Colonic mucosa (tissue), 4 donors: ENCODE data around the gene RARA. TPM values are rescaled to one million over a fixed set of nuclear protein-coding genes. Genes with fewer than 3 reads are reported as not detected.

Source experiments
- DNase-seq: peaks from one replicate; pipeline ENCODE4 v3.0.0-alpha.2; 2020
- H3K27ac ChIP-seq: fragments of 200-600 bp; one replicate; pipeline ENCODE4 v1.8.0; 2021
- H3K27me3 ChIP-seq: fragments of 200-600 bp; one replicate; pipeline ENCODE4 v1.8.0; 2021
- H3K36me3 ChIP-seq: fragments of 200-600 bp; one replicate; pipeline ENCODE4 v1.8.0; 2021
- H3K4me1 ChIP-seq: fragments of 200-600 bp; one replicate; pipeline ENCODE4 v1.8.0; 2021; ENCODE audit warnings: mild to moderate bottlenecking
- H3K4me3 ChIP-seq: fragments of 200-600 bp; one replicate; pipeline ENCODE4 v1.8.0; 2021
- H3K9ac ChIP-seq, 2 donors: one replicate each; pipeline ENCODE4 v1.7.0; 2013; ENCODE audit warnings: control low read depth in 2 of 2, low read depth in 2 of 2, low read length in 2 of 2
- H3K9me3 ChIP-seq: fragments of 200-600 bp; one replicate; pipeline ENCODE4 v1.8.0; 2021
- intact Hi-C: fragments of 100-400 bp; cut with DNase I; formaldehyde crosslinking; loops from one replicate; pipeline ENCODE4 v1.14.1; 2022
- total RNA-seq, 2 donors: library from RNA; stranded (reverse); fragmentation: NEBNext Ultra II Directional in 1 of 2; extraction: Animal tissue kit (Norgen Biotek cat#: 25700) in 1 of 2; gene quantifications; one replicate each; pipeline ENCODE4 v1.2.1, GENCODE V29; 2021
- TF ChIP-seq, protein P1 (sequence below): fragments of 200-600 bp; IDR thresholded peaks from one replicate; pipeline ENCODE4 v1.8.0; 2022; ENCODE audit warnings: antibody characterized with exemption, mild to moderate bottlenecking
- donor health status: healthy.
- donor health status: DM: no; HTN: no; CAD: no.
- donor health status: DM: no; HTN: no; CAD: no.

The RARA gene
- total RNA-seq, 2 donors from 2014 or later: 25.6 to 46.7 TPM

DNA sequence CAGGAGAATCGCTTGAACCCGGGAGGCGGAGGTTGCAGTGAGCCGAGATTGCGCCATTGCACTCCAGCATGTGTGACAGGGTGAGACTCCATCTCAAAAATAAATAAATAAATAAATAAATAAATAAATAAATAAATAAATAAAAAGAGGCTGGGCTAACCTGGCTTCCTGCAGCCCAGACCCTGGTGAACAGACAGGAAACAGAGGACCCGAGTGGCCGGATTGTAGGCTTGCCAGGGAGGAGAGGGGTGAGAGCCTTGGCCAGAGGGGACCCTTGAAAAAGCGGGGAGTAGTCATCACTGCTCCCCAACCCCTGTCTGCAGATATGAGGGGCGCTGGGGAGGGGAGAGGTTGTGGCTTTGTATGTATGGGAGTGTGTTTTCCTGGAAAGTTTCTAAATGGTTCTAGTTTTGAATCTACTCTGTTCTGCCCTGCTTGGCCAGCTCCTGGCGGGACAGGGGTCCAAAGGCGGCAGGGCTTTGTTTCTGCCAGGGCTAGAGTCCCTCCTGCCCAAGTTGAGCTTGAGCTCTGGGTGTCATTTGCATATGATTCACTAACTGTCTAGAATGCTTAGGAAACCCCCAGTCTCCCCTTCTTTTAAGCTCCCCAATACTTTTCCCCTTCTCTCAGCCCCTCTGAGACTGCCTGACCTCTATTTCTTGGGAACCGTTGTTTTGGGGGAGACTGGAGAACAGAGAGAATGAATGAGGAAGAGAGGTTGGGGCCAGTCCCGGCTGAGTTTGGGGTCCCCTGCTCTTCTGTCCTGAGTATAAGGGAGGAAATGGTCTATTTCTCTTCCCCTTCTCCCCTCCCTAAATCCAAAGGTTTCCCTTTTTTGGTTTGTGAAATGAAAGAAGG, 16.4 kb downstream of the RARA start:
- Histone ChIP-seq H3K36me3 (no peaks in the 10 kb centered on the region), H3K27me3 (no peaks in the 10 kb centered on the region), H3K4me3 (no peak overlapping the region), H3K9ac (peak overlapping the region; percentile 39 to 70), H3K27ac (peak overlapping the region; percentile 63), H3K9me3 (no peaks in the 10 kb centered on the region), H3K4me1 (peaks cover 30% of the 10 kb centered on the region)
- intact Hi-C loops: no loop called here
- TF ChIP-seq, protein P1, sequence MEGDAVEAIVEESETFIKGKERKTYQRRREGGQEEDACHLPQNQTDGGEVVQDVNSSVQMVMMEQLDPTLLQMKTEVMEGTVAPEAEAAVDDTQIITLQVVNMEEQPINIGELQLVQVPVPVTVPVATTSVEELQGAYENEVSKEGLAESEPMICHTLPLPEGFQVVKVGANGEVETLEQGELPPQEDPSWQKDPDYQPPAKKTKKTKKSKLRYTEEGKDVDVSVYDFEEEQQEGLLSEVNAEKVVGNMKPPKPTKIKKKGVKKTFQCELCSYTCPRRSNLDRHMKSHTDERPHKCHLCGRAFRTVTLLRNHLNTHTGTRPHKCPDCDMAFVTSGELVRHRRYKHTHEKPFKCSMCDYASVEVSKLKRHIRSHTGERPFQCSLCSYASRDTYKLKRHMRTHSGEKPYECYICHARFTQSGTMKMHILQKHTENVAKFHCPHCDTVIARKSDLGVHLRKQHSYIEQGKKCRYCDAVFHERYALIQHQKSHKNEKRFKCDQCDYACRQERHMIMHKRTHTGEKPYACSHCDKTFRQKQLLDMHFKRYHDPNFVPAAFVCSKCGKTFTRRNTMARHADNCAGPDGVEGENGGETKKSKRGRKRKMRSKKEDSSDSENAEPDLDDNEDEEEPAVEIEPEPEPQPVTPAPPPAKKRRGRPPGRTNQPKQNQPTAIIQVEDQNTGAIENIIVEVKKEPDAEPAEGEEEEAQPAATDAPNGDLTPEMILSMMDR: no peak
- no peak for DNase-seq

DNA sequence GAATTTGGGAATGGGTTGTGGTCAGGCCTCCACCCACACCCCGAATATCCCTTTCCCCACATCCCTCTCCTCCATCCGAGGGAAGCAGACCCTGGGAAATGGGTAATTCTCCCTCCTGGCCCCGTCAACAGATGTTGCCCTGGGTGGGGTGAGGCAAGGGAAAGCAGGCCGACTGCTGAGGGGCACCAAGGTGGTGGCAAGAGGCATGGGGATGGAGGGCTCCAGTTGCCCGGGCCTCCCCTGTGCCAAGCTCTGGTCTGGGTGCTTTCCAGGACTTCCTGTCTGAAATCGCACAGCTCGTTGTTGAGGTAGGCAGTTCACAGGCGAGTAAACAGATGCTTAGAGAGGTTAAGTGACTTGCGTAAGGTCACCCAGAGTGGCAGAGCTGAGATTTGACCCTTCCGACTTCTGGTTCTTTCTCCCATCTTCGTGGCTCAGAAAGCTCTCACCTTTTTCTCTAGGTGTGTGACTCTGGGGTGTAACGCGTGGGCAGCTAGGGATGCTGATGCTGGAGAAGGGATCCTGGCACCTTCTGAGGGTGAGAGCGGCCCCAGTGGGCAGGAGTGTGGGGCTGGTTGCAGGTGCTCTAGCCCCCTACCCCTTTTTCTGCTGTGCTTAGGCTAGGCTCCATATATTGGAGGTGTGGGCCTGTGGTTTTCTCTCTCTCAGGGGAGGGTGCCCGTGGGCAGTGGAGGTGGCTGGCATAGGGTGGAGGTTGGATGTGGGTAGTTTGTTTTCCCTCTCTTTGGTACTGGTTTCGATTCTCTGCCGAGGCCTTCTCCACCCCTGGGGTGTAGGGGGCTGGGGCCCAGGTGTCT, 17.2 kb downstream of the RARA start:
- Histone ChIP-seq H3K27ac (peak overlapping the region; percentile 63), H3K4me1 (peaks cover 36% of the 10 kb centered on the region), H3K9me3 (no peaks in the 10 kb centered on the region), H3K27me3 (no peaks in the 10 kb centered on the region), H3K9ac (peak overlapping the region; percentile 62 to 70), H3K4me3 (no peak overlapping the region), H3K36me3 (no peaks in the 10 kb centered on the region)
- TF ChIP-seq, protein P1: no peak
- intact Hi-C loops: no loop called here
- DNase-seq: no peak

DNA sequence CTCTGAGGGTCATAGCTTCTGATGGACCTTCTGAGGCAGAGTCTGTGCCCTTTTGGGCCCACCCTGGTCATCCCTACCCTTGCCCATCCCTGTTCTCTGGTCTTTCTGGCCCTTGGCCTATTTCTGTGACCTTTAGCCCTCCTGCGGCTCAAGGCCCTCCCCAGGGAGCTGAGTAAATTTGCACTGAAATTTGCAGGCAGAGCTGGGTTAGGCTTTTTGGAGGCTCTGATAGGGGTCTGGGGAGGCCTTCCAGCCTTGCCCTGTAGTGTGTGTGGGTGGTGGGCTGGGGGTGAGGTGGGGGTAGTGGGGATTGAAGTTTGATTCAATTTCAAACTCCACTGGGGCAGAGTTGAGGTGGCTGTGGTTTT, 17.8 kb downstream of the RARA start:
- intact Hi-C loops: no loop called here
- TF ChIP-seq, protein P1: no peak
- H3K36me3 ChIP-seq: no peaks in the 10 kb centered on the region
- no peak overlapping the region for H3K4me3 ChIP-seq
- peaks cover 37% of the 10 kb centered on the region for H3K4me1 ChIP-seq
- H3K9ac ChIP-seq: peak overlapping the region; percentile 62 to 70
- H3K27me3 ChIP-seq: no peaks in the 10 kb centered on the region
- peak; percentile 70 for DNase-seq
- peak overlapping the region; percentile 63 for H3K27ac ChIP-seq
- H3K9me3 ChIP-seq: no peaks in the 10 kb centered on the region

DNA sequence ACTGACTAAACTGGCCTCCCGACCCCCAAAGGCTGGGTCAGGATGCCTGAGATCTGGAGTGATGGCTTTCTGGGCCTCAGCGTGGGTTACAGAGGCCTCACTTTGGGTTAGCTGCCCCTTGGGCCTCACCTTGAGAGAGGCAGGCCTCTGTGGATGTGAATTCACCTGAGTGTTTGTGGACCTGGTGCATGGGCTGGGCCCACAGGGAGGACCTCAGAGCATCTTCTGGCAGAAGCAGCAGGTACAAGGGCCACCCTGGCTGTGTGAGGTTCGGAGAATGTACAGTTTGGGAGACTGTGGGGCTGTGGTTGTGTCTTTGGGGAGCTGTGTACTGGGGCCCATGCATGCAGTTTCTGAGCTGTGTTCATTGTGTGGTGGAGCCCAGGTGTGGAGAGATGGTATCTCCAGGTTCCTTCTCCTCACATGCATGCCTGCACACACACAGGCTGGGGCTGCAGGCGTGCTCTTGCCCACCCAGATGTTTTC, 18.3 kb downstream of the RARA start:
- no peaks in the 10 kb centered on the region for H3K9me3 ChIP-seq
- no peaks in the 10 kb centered on the region for H3K27me3 ChIP-seq
- TF ChIP-seq, protein P1: no peak
- peak overlapping the region; percentile 63 for H3K27ac ChIP-seq
- no peak overlapping the region for H3K4me3 ChIP-seq
- no peaks in the 10 kb centered on the region for H3K36me3 ChIP-seq
- no peak for DNase-seq
- peaks cover 38% of the 10 kb centered on the region for H3K4me1 ChIP-seq
- H3K9ac ChIP-seq: peak overlapping the region; percentile 55 to 70
- intact Hi-C loops: no loop called here

DNA sequence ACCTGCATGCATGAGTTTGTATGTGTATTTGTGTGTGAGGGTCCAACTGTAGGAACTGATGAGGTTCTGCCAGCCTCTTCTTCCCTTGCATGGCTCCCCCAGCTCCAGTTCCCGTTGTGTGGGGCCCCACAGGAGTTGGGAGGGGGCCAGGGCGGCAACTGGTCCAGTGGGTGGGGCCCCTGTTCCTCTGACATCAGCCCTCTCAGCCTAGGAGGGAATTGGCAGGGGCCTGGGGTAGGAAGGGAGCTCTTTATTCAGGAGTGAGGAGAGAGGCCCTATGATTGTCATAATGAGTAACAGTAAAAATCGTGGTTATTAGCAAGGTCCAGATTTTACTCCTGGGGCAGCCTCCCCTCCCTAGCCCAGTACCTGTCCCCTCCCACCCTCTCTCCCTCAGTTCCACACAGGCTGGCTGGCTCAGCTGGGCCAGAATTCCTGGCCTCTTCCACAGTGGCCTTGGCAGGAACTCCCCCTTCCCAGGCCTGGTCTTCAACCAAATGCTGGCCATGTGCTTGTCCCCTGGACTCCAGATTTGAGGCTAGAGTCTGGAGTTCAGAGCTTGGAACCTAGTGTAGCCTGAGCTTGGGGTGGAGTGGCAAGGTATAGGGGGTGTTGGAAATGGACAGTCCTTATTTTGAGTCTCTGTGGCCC, 18.9 kb downstream of the RARA start:
- Histone ChIP-seq H3K27me3 (no peaks in the 10 kb centered on the region), H3K9ac (peak overlapping the region; percentile 30 to 70), H3K4me1 (peaks cover 43% of the 10 kb centered on the region), H3K36me3 (no peaks in the 10 kb centered on the region), H3K4me3 (no peak overlapping the region), H3K9me3 (no peaks in the 10 kb centered on the region), H3K27ac (peak overlapping the region; percentile 63)
- TF ChIP-seq, protein P1: no peak
- intact Hi-C loops: no loop called here
- peak; percentile 42 for DNase-seq
